Neuronal stem cell (in vitro differentiated cells): ENCODE measurements around the gene MFNG.

Experiments used
- DNase-seq: peaks from one replicate; pipeline ENCODE4 v3.0.0-alpha.2; 2013; ENCODE audit warnings: low spot score
- H2AFZ ChIP-seq: one replicate; pipeline ENCODE4 v1.6.1; 2013; ENCODE audit warnings: mild to moderate bottlenecking, low read length, inconsistent platforms
- H2AK5ac ChIP-seq: 2 replicates; pipeline ENCODE4 v1.6.1; 2013; ENCODE audit warnings: low read depth, mild to moderate bottlenecking, inconsistent platforms, low read length, moderate library complexity, mixed read lengths
- H2BK120ac ChIP-seq: 2 replicates; pipeline ENCODE4 v1.6.1; 2013; ENCODE audit warnings: low read depth, mild to moderate bottlenecking, inconsistent platforms, low read length, moderate library complexity, mixed read lengths
- H2BK12ac ChIP-seq: one replicate; pipeline ENCODE4 v1.6.1; 2013; ENCODE audit warnings: low read length, inconsistent platforms
- H2BK15ac ChIP-seq: 2 replicates; pipeline ENCODE4 v1.6.1; 2013; ENCODE audit warnings: mild to moderate bottlenecking, low read length, inconsistent platforms, mixed read lengths
- H2BK5ac ChIP-seq: one replicate; pipeline ENCODE4 v1.6.1; 2013; ENCODE audit warnings: inconsistent platforms, mild to moderate bottlenecking, low read length, moderate library complexity
- H3K14ac ChIP-seq: one replicate; pipeline ENCODE4 v1.6.1; 2013; ENCODE audit warnings: low read length, inconsistent platforms
- H3K18ac ChIP-seq: 2 replicates; pipeline ENCODE4 v1.6.1; 2013; ENCODE audit warnings: low read length, inconsistent platforms
- H3K23ac ChIP-seq: 2 replicates; pipeline ENCODE4 v1.6.1; 2013; ENCODE audit warnings: low read depth, mild to moderate bottlenecking, mixed read lengths, low read length, inconsistent platforms; ENCODE audit not compliant: poor library complexity
- H3K27ac ChIP-seq: replicated peaks from 3 replicates; pipeline ENCODE4 v1.5.1; 2013; ENCODE audit warnings: low read length, inconsistent platforms
- H3K27me3 ChIP-seq, 3 experiments: 2 replicates each; pipeline ENCODE4 v1.6.1; 2013; ENCODE audit warnings: low read length in 3 of 3, mild to moderate bottlenecking in 2 of 3, inconsistent platforms in 1 of 3, low read depth in 1 of 3, mixed read lengths in 1 of 3, moderate library complexity in 1 of 3; ENCODE audit not compliant: control insufficient read depth in 3 of 3, insufficient read depth in 3 of 3
- H3K36me3 ChIP-seq, 2 donors: replicated peaks in 1 of 2; 2 replicates each; pipeline ENCODE4 v1.6.1; 2013; ENCODE audit warnings: low read length in 2 of 2; ENCODE audit not compliant: control insufficient read depth in 2 of 2, insufficient read depth in 2 of 2
- H3K4ac ChIP-seq: 2 replicates; pipeline ENCODE4 v1.6.1; 2013; ENCODE audit warnings: inconsistent platforms, mild to moderate bottlenecking, low read length, moderate library complexity
- H3K4me1 ChIP-seq, 2 donors: 1 replicate in 1 of 2; 2 replicates in 1 of 2; pipeline ENCODE4 v1.6.1; 2013; ENCODE audit warnings: low read length in 2 of 2, low read depth in 1 of 2; ENCODE audit not compliant: control insufficient read depth in 2 of 2, insufficient read depth in 1 of 2
- H3K4me2 ChIP-seq: one replicate; pipeline ENCODE4 v1.6.1; 2013; ENCODE audit warnings: mild to moderate bottlenecking, low read length, inconsistent platforms; ENCODE audit not compliant: insufficient read depth, poor library complexity, severe bottlenecking
- H3K4me3 ChIP-seq, 2 donors: 2 replicates each; pipeline ENCODE4 v1.5.1; 2013; ENCODE audit warnings: low read length in 2 of 2, mild to moderate bottlenecking in 2 of 2, inconsistent platforms in 1 of 2, moderate library complexity in 1 of 2
- H3K79me1 ChIP-seq: one replicate; pipeline ENCODE4 v1.6.1; 2013; ENCODE audit warnings: low read depth, mild to moderate bottlenecking, inconsistent platforms, low read length, moderate library complexity
- H3K9ac ChIP-seq: one replicate; pipeline ENCODE4 v1.6.1; 2013; ENCODE audit warnings: mild to moderate bottlenecking, low read depth, low read length, inconsistent platforms; ENCODE audit not compliant: poor library complexity
- H3K9me3 ChIP-seq, 2 donors: replicated peaks in 1 of 2; 2 replicates each; pipeline versions ENCODE3 to v1.6.1; 2013; ENCODE audit warnings: low read length in 2 of 2, mild to moderate bottlenecking in 2 of 2, inconsistent platforms in 1 of 2, low read depth in 1 of 2, mixed read lengths in 1 of 2, moderate library complexity in 1 of 2; ENCODE audit not compliant: control insufficient read depth in 2 of 2, insufficient read depth in 1 of 2
- H4K8ac ChIP-seq: one replicate; pipeline ENCODE4 v1.6.1; 2013; ENCODE audit warnings: low read depth, mild to moderate bottlenecking, inconsistent platforms, low read length, moderate library complexity
- H4K91ac ChIP-seq: one replicate; pipeline ENCODE4 v1.6.1; 2013; ENCODE audit warnings: low read length, low read depth, mild to moderate bottlenecking, inconsistent platforms; ENCODE audit not compliant: poor library complexity
- WGBS, 2 donors: extraction: QIAGEN DNeasy Blood & Tissue Kit; methylation state at CpG; one replicate each; pipeline ENCODE4 v1.1.7; 2013; ENCODE audit warnings: missing lambda C conversion rate in 2 of 2, mixed read lengths in 1 of 2; ENCODE audit not compliant: insufficient read length in 2 of 2, insufficient replicate concordance in 1 of 2; ENCODE audit errors: extremely low coverage in 2 of 2; 5-methylcytosine and 5-hydroxymethylcytosine counted together

MFNG gene

GRCh38 chr22:37460684-37461083 is 25.5 kb downstream of the MFNG start:
- Histone ChIP-seq H2BK15ac (no peak overlapping the region), H3K9me3 (no peaks in the 10 kb centered on the region), H2AFZ (no peak overlapping the region), H4K8ac (no peak overlapping the region), H3K9ac (no peak overlapping the region), H3K4me1 (peaks cover 3 to 11% of the 10 kb centered on the region in 2 donors), H3K4ac (no peak overlapping the region), H3K4me2 (no peak overlapping the region), H2AK5ac (no peak overlapping the region), H3K36me3 (no peaks in the 10 kb centered on the region), H2BK120ac (no peak overlapping the region), H3K18ac (no peak overlapping the region), H2BK12ac (no peak overlapping the region), H3K79me1 (no peaks in the 10 kb centered on the region), H2BK5ac (no peak overlapping the region), H4K91ac (no peak overlapping the region), H3K27me3 (peaks cover 0 to 15% (median 0%) of the 10 kb centered on the region in 3 experiments), H3K14ac (no peak overlapping the region), H3K23ac (no peak overlapping the region), H3K27ac (no peak overlapping the region), H3K4me3 (no peak overlapping the region)
- DNase-seq, result no peak
- WGBS, 2 donors, result no CpG with 5 or more reads among the region's 3 CpGs

GRCh38 chr22:37459206-37459605 is 27.0 kb downstream of the MFNG start:
- H3K9me3 ChIP-seq, result no peaks in the 10 kb centered on the region
- H2AFZ ChIP-seq, result no peak overlapping the region
- no peak overlapping the region for H2BK120ac ChIP-seq
- H3K9ac ChIP-seq, result no peak overlapping the region
- H3K27ac ChIP-seq, result no peak overlapping the region
- H3K4me2 ChIP-seq, result no peak overlapping the region
- H3K4me3 ChIP-seq, result no peak overlapping the region
- DNase-seq, result no peak
- no peak overlapping the region for H2BK12ac ChIP-seq
- no peak overlapping the region for H4K8ac ChIP-seq
- H3K4me1 ChIP-seq, result peaks cover 3 to 13% of the 10 kb centered on the region in 2 donors
- H3K14ac ChIP-seq, result no peak overlapping the region
- H2BK5ac ChIP-seq, result no peak overlapping the region
- no peak overlapping the region for H2AK5ac ChIP-seq
- no peaks in the 10 kb centered on the region for H3K36me3 ChIP-seq
- no peak overlapping the region for H3K18ac ChIP-seq
- no peak overlapping the region for H3K4ac ChIP-seq
- no CpG with 5 or more reads among the region's 9 CpGs for WGBS, 2 donors
- no peak overlapping the region for H3K23ac ChIP-seq
- H4K91ac ChIP-seq, result no peak overlapping the region
- H3K27me3 ChIP-seq, result peaks cover 0 to 28% (median 0%) of the 10 kb centered on the region in 3 experiments
- H3K79me1 ChIP-seq, result no peaks in the 10 kb centered on the region
- H2BK15ac ChIP-seq, result no peak overlapping the region

GRCh38 chr22:37457093-37457893 is 28.9 kb downstream of the MFNG start:
- Histone ChIP-seq H3K79me1 (no peaks in the 10 kb centered on the region), H3K4me3 (no peak overlapping the region), H2BK12ac (no peak overlapping the region), H2AFZ (no peak overlapping the region), H3K36me3 (no peaks in the 10 kb centered on the region), H4K91ac (no peak overlapping the region), H3K9ac (peak overlapping the region; percentile 38), H3K4ac (no peak overlapping the region), H3K27me3 (peaks cover 0 to 31% (median 0%) of the 10 kb centered on the region in 3 experiments), H3K14ac (no peak overlapping the region), H3K18ac (peak overlapping the region; percentile 77), H2BK15ac (no peak overlapping the region), H3K23ac (no peak overlapping the region), H3K9me3 (no peaks in the 10 kb centered on the region), H2BK5ac (no peak overlapping the region), H3K27ac (no peak overlapping the region), H3K4me1 (peaks cover 0 to 13% of the 10 kb centered on the region in 2 donors), H2BK120ac (no peak overlapping the region), H3K4me2 (peak overlapping the region; percentile 14), H4K8ac (no peak overlapping the region), H2AK5ac (peak overlapping the region; percentile 47)
- WGBS, 2 donors, result no CpG with 5 or more reads among the region's 4 CpGs
- peak; percentile 70 for DNase-seq

GRCh38 chr22:37456346-37456745 is 29.8 kb downstream of the MFNG start:
- peaks cover 0 to 31% (median 0%) of the 10 kb centered on the region in 3 experiments for H3K27me3 ChIP-seq
- H3K27ac ChIP-seq, result no peak overlapping the region
- no peak overlapping the region for H3K4me3 ChIP-seq
- no peak overlapping the region for H2BK15ac ChIP-seq
- no peak overlapping the region for H2BK120ac ChIP-seq
- peaks cover 0 to 13% of the 10 kb centered on the region in 2 donors for H3K4me1 ChIP-seq
- WGBS, 2 donors, result no CpG with 5 or more reads among the region's 17 CpGs
- H3K18ac ChIP-seq, result peak overlapping the region; percentile 86
- no peak overlapping the region for H4K8ac ChIP-seq
- no peak overlapping the region for H3K9ac ChIP-seq
- H3K79me1 ChIP-seq, result no peaks in the 10 kb centered on the region
- H2AK5ac ChIP-seq, result peak overlapping the region; percentile 71
- no peak overlapping the region for H3K23ac ChIP-seq
- no peak overlapping the region for H3K4me2 ChIP-seq
- H2BK12ac ChIP-seq, result no peak overlapping the region
- H3K4ac ChIP-seq, result no peak overlapping the region
- DNase-seq, result no peak
- H3K36me3 ChIP-seq, result no peaks in the 10 kb centered on the region
- H3K14ac ChIP-seq, result no peak overlapping the region
- H2AFZ ChIP-seq, result no peak overlapping the region
- no peaks in the 10 kb centered on the region for H3K9me3 ChIP-seq
- no peak overlapping the region for H4K91ac ChIP-seq
- no peak overlapping the region for H2BK5ac ChIP-seq
